ENCODE results near the gene OBSCN.
"Not testable (repeated sequence)": the region's sequence is repeated elsewhere in the genome, so short reads cannot be mapped to it uniquely, and the experiment has no call there.

The OBSCN gene

GRCh38 chr1:228170666-228171065, 37.2 kb upstream of the OBSCN start:
- no peak for DNase-seq

- DNase-seq = no peak
Measured at GRCh38 chr1:228171221-228171891, 36.5 kb upstream of the OBSCN start.

- no peak for DNase-seq
Measured at GRCh38 chr1:228172591-228173527, 35.0 kb upstream of the OBSCN start.

- not testable (repeated sequence) for DNase-seq
Measured at GRCh38 chr1:228173528-228174481, 34.0 kb upstream of the OBSCN start.

- DNase-seq = no peak
Measured at GRCh38 chr1:228174482-228175315, 33.1 kb upstream of the OBSCN start.

GRCh38 chr1:228175316-228176023, 32.4 kb upstream of the OBSCN start:
- DNase-seq = no peak

- no peak for DNase-seq
Measured at GRCh38 chr1:228176024-228176395, 31.8 kb upstream of the OBSCN start.

- DNase-seq = no peak
Measured at GRCh38 chr1:228176461-228177182, 31.2 kb upstream of the OBSCN start.

- no peak for DNase-seq
Measured at GRCh38 chr1:228177183-228177475, 30.7 kb upstream of the OBSCN start.

GRCh38 chr1:228177721-228178710, 29.8 kb upstream of the OBSCN start:
- no peak for DNase-seq

GRCh38 chr1:228178737-228179684, 28.8 kb upstream of the OBSCN start:
- no peak for DNase-seq

GRCh38 chr1:228180271-228180958, 27.4 kb upstream of the OBSCN start:
- peak in 1 of 2 experiments; percentile 16 for DNase-seq

GRCh38 chr1:228180959-228181644, 26.7 kb upstream of the OBSCN start:
- no peak for DNase-seq

GRCh38 chr1:228181645-228182034, 26.2 kb upstream of the OBSCN start:
- DNase-seq = no peak

- no peak for DNase-seq
Measured at GRCh38 chr1:228182296-228183030, 25.4 kb upstream of the OBSCN start.

- DNase-seq = no peak
Measured at GRCh38 chr1:228184152-228184551, 23.7 kb upstream of the OBSCN start.

GRCh38 chr1:228185641-228185965, 22.2 kb upstream of the OBSCN start:
- no peak for DNase-seq
